ENCODE measurements around the gene DCAF10. TPM values are rescaled to one million over a fixed set of nuclear protein-coding genes. Genes with fewer than 3 reads are reported as not detected.
"Not testable (repeated sequence)": the region's sequence is repeated elsewhere in the genome, so short reads cannot be mapped to it uniquely, and the experiment has no call there.

Gene DCAF10, protein sequence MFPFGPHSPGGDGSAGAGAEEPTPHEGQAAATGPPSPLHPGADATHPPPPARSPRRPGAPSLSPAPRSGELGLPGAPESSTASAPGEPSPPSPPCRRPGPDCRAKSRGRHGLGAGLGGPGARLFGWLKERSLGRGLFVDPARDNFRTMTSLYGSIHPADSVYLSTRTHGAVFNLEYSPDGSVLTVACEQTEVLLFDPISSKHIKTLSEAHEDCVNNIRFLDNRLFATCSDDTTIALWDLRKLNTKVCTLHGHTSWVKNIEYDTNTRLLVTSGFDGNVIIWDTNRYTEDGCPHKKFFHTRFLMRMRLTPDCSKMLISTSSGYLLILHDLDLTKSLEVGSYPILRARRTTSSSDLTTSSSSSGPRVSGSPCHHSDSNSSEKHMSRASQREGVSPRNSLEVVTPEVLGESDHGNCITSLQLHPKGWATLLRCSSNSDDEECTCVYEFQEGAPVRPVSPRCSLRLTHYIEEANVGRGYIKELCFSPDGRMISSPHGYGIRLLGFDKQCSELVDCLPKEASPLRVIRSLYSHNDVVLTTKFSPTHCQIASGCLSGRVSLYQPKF
- 27.6 to 29.7 TPM (median 29.2 TPM) in 3 replicates for polyA plus RNA-seq
- 8.0 TPM for polyA plus RNA-seq (2011; ENCODE audit: low read depth)
- 20.4 and 36.6 TPM in 2 replicates for polyA plus RNA-seq (2011; cell fraction: cytosol; rRNA removed)
- 23.5 and 27.9 TPM in 2 replicates for polyA plus RNA-seq (2011; cell fraction: nucleus; rRNA removed)
- polyA plus RNA-seq (2012; ENCODE audit: low replicate concordance): 13.8 and 26.3 TPM in 2 replicates
- 18.6 to 67.6 TPM (median 66.0 TPM) in 3 replicates for polyA minus RNA-seq
- 20.0 TPM for polyA minus RNA-seq (2011; cell fraction: cytosol; rRNA and poly(A)+ RNA removed)
- polyA minus RNA-seq (2011; cell fraction: nucleus; rRNA and poly(A)+ RNA removed): 18.4 and 33.0 TPM in 2 replicates

GRCh38 chr9:37800631-37801286 lies at the start of gene DCAF10:
TSS of gene DCAF10 (plus strand) at chr9:37800797. CDS start at chr9:37800867, 70 bp downstream.
- peaks cover 48% of the 10 kb centered on the region for H3K79me2 ChIP-seq (ENCODE audit: control insufficient read depth, insufficient read depth, low read length)
- no peak for FAIRE-seq
- no peaks in the 10 kb centered on the region for H3K9me1 ChIP-seq (ENCODE audit: control insufficient read depth, extremely low read depth, insufficient read depth, low read length)
- H3K4me1 ChIP-seq (ENCODE audit: control insufficient read depth, extremely low read depth, insufficient read depth, low read length): peaks cover 14% of the 10 kb centered on the region
- H3K27ac ChIP-seq (ENCODE audit: control insufficient read depth, insufficient read depth, low read length): peak within 1 kb of the TSS; percentile 79
- no peaks in the 10 kb centered on the region for H3K27me3 ChIP-seq (ENCODE audit: control insufficient read depth, extremely low read depth, insufficient read depth, low read length)
- dilution Hi-C loops (cut with MboI; ENCODE audit: extremely low pct_ligation_motif_present, low sequenced_read_pairs): no loop called here
- H3K36me3 ChIP-seq (ENCODE audit: control insufficient read depth in 2 of 2, extremely low read depth in 1 of 2, insufficient read depth in 2 of 2, low read length in 2 of 2): peaks cover 0 to 1% of the 10 kb centered on the region in 2 experiments
- TF ChIP-seq EZH2 (IDR thresholded peaks at IDR 0.05; ENCODE audit: low read length) (no peak), CTCF (optimal IDR thresholded peaks at IDR 0.05 in 1 of 3, IDR thresholded peaks at IDR 0.05 in 1 of 3, conservative IDR thresholded peaks at IDR 0.05 in 1 of 3; ENCODE audit: extremely low read depth in 1 of 3, insufficient read depth in 2 of 3, low read length in 3 of 3) (peak in 2 of 3 experiments; percentile 9 to 15)
- peak within 1 kb of the TSS; percentile 90 for H3K9ac ChIP-seq (ENCODE audit: control insufficient read depth, extremely low read depth, insufficient read depth, low read length)
- H4K20me1 ChIP-seq (ENCODE audit: control insufficient read depth, extremely low read depth, insufficient read depth, low read length): peaks cover 4% of the 10 kb centered on the region
- H3K4me3 ChIP-seq (ENCODE audit: control insufficient read depth in 2 of 3, extremely low read depth in 1 of 3, insufficient read depth in 2 of 3, low read depth in 1 of 3, low read length in 3 of 3): peak within 1 kb of the TSS; percentile 93 to 95 (median 95)
- H3K4me2 ChIP-seq (ENCODE audit: control insufficient read depth, extremely low read depth, insufficient read depth, low read depth, low read length): peak within 1 kb of the TSS; percentile 94
- DNase-seq (ENCODE audit: low read depth, low spot score): no peak
- H3K9me3 ChIP-seq (ENCODE audit: control insufficient read depth, low read depth, low read length): no peaks in the 10 kb centered on the region
- peak within 1 kb of the TSS; percentile 100 for H2AFZ ChIP-seq (ENCODE audit: control insufficient read depth, low read length)

GRCh38 chr9:37751186-37751585 lies 49.4 kb upstream of the DCAF10 start:
- Histone ChIP-seq H3K27ac (ENCODE audit: control insufficient read depth, insufficient read depth, low read length) (no peak overlapping the region), H3K4me2 (ENCODE audit: control insufficient read depth, extremely low read depth, insufficient read depth, low read depth, low read length) (no peak overlapping the region), H3K9ac (ENCODE audit: control insufficient read depth, extremely low read depth, insufficient read depth, low read length) (no peak overlapping the region), H3K4me3 (ENCODE audit: control insufficient read depth in 2 of 3, extremely low read depth in 1 of 3, insufficient read depth in 2 of 3, low read depth in 1 of 3, low read length in 3 of 3) (no peak overlapping the region), H3K27me3 (ENCODE audit: control insufficient read depth, extremely low read depth, insufficient read depth, low read length) (no peaks in the 10 kb centered on the region), H2AFZ (ENCODE audit: control insufficient read depth, low read length) (no peak overlapping the region), H3K9me1 (ENCODE audit: control insufficient read depth, extremely low read depth, insufficient read depth, low read length) (no peaks in the 10 kb centered on the region), H4K20me1 (ENCODE audit: control insufficient read depth, extremely low read depth, insufficient read depth, low read length) (no peaks in the 10 kb centered on the region), H3K9me3 (ENCODE audit: control insufficient read depth, low read depth, low read length) (no peaks in the 10 kb centered on the region), H3K36me3 (ENCODE audit: control insufficient read depth in 2 of 2, extremely low read depth in 1 of 2, insufficient read depth in 2 of 2, low read length in 2 of 2) (no peaks in the 10 kb centered on the region), H3K4me1 (ENCODE audit: control insufficient read depth, extremely low read depth, insufficient read depth, low read length) (peaks cover 8% of the 10 kb centered on the region), H3K79me2 (ENCODE audit: control insufficient read depth, insufficient read depth, low read length) (peaks cover 12% of the 10 kb centered on the region)
- FAIRE-seq: no peak
- no peak for TF ChIP-seq CTCF (optimal IDR thresholded peaks at IDR 0.05 in 1 of 3, IDR thresholded peaks at IDR 0.05 in 1 of 3, conservative IDR thresholded peaks at IDR 0.05 in 1 of 3; ENCODE audit: extremely low read depth in 1 of 3, insufficient read depth in 2 of 3, low read length in 3 of 3)
- no peak for TF ChIP-seq EZH2 (IDR thresholded peaks at IDR 0.05; ENCODE audit: low read length)
- DNase-seq (ENCODE audit: low read depth, low spot score): no peak
- dilution Hi-C loops (cut with MboI; ENCODE audit: extremely low pct_ligation_motif_present, low sequenced_read_pairs): no loop called here

GRCh38 chr9:37751704-37752103 lies 48.9 kb upstream of the DCAF10 start:
- H3K4me3 ChIP-seq (ENCODE audit: control insufficient read depth in 2 of 3, extremely low read depth in 1 of 3, insufficient read depth in 2 of 3, low read depth in 1 of 3, low read length in 3 of 3); H3K27ac ChIP-seq (ENCODE audit: control insufficient read depth, insufficient read depth, low read length); H3K9me3 ChIP-seq (ENCODE audit: control insufficient read depth, low read depth, low read length); DNase-seq (ENCODE audit: low read depth, low spot score); H3K4me2 ChIP-seq (ENCODE audit: control insufficient read depth, extremely low read depth, insufficient read depth, low read depth, low read length); H4K20me1 ChIP-seq (ENCODE audit: control insufficient read depth, extremely low read depth, insufficient read depth, low read length); H2AFZ ChIP-seq (ENCODE audit: control insufficient read depth, low read length); dilution Hi-C loops (cut with MboI; ENCODE audit: extremely low pct_ligation_motif_present, low sequenced_read_pairs); H3K9me1 ChIP-seq (ENCODE audit: control insufficient read depth, extremely low read depth, insufficient read depth, low read length); H3K4me1 ChIP-seq (ENCODE audit: control insufficient read depth, extremely low read depth, insufficient read depth, low read length); H3K27me3 ChIP-seq (ENCODE audit: control insufficient read depth, extremely low read depth, insufficient read depth, low read length); FAIRE-seq; H3K9ac ChIP-seq (ENCODE audit: control insufficient read depth, extremely low read depth, insufficient read depth, low read length); H3K36me3 ChIP-seq (ENCODE audit: control insufficient read depth in 2 of 2, extremely low read depth in 1 of 2, insufficient read depth in 2 of 2, low read length in 2 of 2): not testable (repeated sequence)
- H3K79me2 ChIP-seq (ENCODE audit: control insufficient read depth, insufficient read depth, low read length): peaks cover 12% of the 10 kb centered on the region

Data from keratinocyte (primary cell).